Measurements from ENCODE around the gene RALGDS.

- TF ChIP-seq CTCF (IDR thresholded peaks at IDR 0.05 in 2 of 3, conservative IDR thresholded peaks at IDR 0.05 in 1 of 3; ENCODE audit: borderline replicate concordance in 1 of 3, insufficient read depth in 1 of 3, low read depth in 2 of 3, low read length in 2 of 3) (no peak), RAD21 (IDR thresholded peaks at IDR 0.05; ENCODE audit: low read depth) (no peak), POLR2A (IDR thresholded peaks at IDR 0.05; ENCODE audit: borderline replicate concordance, extremely low read depth, insufficient read depth, insufficient read length) (no peak)
These were observed 3.5 kb downstream of the RALGDS start for GRCh38 chr9:133117271-133118178.
